ENCODE data around the gene NSD1.
"Not testable (repeated sequence)": the region's sequence is repeated elsewhere in the genome, so short reads cannot be mapped to it uniquely, and the experiment has no call there.

The NSD1 gene

GRCh38 chr5:177130211-177131018 is 3.2 kb upstream of the NSD1 start:
- DNase-seq (ENCODE audit: low read depth in 1 of 2, low spot score in 1 of 2), result no peak

- DNase-seq (ENCODE audit: low read depth in 1 of 2, low spot score in 1 of 2), result no peak
These were observed 2.6 kb upstream of the NSD1 start for GRCh38 chr5:177131019-177131320.

GRCh38 chr5:177131352-177132135 is 2.0 kb upstream of the NSD1 start:
- no peak for DNase-seq (ENCODE audit: low read depth in 1 of 2, low spot score in 1 of 2)

- DNase-seq (ENCODE audit: low read depth in 1 of 2, low spot score in 1 of 2), result no peak
These were observed 1.2 kb upstream of the NSD1 start for GRCh38 chr5:177132136-177133095.

GRCh38 chr5:177133853-177134696 is 502 bp downstream of the NSD1 start:
- peak in 1 of 2 donors; percentile 41 for DNase-seq (ENCODE audit: low read depth in 1 of 2, low spot score in 1 of 2)

- no peak for DNase-seq (ENCODE audit: low read depth in 1 of 2, low spot score in 1 of 2)
These were observed 1.2 kb downstream of the NSD1 start for GRCh38 chr5:177134697-177135225.

GRCh38 chr5:177140312-177140711 is 6.7 kb downstream of the NSD1 start:
- DNase-seq (ENCODE audit: low read depth in 1 of 2, low spot score in 1 of 2), result no peak

- no peak for DNase-seq (ENCODE audit: low read depth in 1 of 2, low spot score in 1 of 2)
These were observed 7.9 kb downstream of the NSD1 start for GRCh38 chr5:177141496-177141895.

GRCh38 chr5:177142098-177142611 is 8.6 kb downstream of the NSD1 start:
- DNase-seq (ENCODE audit: low read depth in 1 of 2, low spot score in 1 of 2), result no peak

GRCh38 chr5:177142778-177143177 is 9.2 kb downstream of the NSD1 start:
- no peak for DNase-seq (ENCODE audit: low read depth in 1 of 2, low spot score in 1 of 2)

- no peak for DNase-seq (ENCODE audit: low read depth in 1 of 2, low spot score in 1 of 2)
These were observed 13.5 kb downstream of the NSD1 start for GRCh38 chr5:177146891-177147638.

- DNase-seq (ENCODE audit: low read depth in 1 of 2, low spot score in 1 of 2), result not testable (repeated sequence)
These were observed 16.5 kb downstream of the NSD1 start for GRCh38 chr5:177150061-177150460.

GRCh38 chr5:177154003-177154643 is 20.6 kb downstream of the NSD1 start:
- no peak for DNase-seq (ENCODE audit: low read depth in 1 of 2, low spot score in 1 of 2)

GRCh38 chr5:177162379-177162778 is 28.8 kb downstream of the NSD1 start:
- DNase-seq (ENCODE audit: low read depth in 1 of 2, low spot score in 1 of 2), result no peak

- no peak for DNase-seq (ENCODE audit: low read depth in 1 of 2, low spot score in 1 of 2)
These were observed 29.9 kb downstream of the NSD1 start for GRCh38 chr5:177163500-177163899.

GRCh38 chr5:177169271-177169670 is 35.7 kb downstream of the NSD1 start:
- no peak for DNase-seq (ENCODE audit: low read depth in 1 of 2, low spot score in 1 of 2)

GRCh38 chr5:177171961-177172360 is 38.4 kb downstream of the NSD1 start:
- no peak for DNase-seq (ENCODE audit: low read depth in 1 of 2, low spot score in 1 of 2)

GRCh38 chr5:177175336-177175735 is 41.8 kb downstream of the NSD1 start:
- no peak for DNase-seq (ENCODE audit: low read depth in 1 of 2, low spot score in 1 of 2)

- no peak for DNase-seq (ENCODE audit: low read depth in 1 of 2, low spot score in 1 of 2)
These were observed 42.7 kb downstream of the NSD1 start for GRCh38 chr5:177176175-177176711.

All from activated CD4-positive, alpha-beta T cell treated with anti-CD3 and anti-CD28 coated beads, Interleukin-2, amount 50 U/mL, for 24 hours (primary cell).